HG03108 (cell line): ENCODE measurements around the gene APBB1IP.
A peak's percentile ranks its signal among the peaks of the same experiment; 100 is the strongest.
"Not testable (repeated sequence)": the region's sequence is repeated elsewhere in the genome, so short reads cannot be mapped to it uniquely, and the experiment has no call there.

Source experiments
- ATAC-seq: cut with Tn5 transposase; IDR thresholded peaks from one replicate; pipeline ENCODE4 v1.9.1; 2021; ENCODE audit warnings: moderate library complexity; ENCODE audit not compliant: unreplicated experiment

APBB1IP gene, protein sequence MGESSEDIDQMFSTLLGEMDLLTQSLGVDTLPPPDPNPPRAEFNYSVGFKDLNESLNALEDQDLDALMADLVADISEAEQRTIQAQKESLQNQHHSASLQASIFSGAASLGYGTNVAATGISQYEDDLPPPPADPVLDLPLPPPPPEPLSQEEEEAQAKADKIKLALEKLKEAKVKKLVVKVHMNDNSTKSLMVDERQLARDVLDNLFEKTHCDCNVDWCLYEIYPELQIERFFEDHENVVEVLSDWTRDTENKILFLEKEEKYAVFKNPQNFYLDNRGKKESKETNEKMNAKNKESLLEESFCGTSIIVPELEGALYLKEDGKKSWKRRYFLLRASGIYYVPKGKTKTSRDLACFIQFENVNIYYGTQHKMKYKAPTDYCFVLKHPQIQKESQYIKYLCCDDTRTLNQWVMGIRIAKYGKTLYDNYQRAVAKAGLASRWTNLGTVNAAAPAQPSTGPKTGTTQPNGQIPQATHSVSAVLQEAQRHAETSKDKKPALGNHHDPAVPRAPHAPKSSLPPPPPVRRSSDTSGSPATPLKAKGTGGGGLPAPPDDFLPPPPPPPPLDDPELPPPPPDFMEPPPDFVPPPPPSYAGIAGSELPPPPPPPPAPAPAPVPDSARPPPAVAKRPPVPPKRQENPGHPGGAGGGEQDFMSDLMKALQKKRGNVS

DNA sequence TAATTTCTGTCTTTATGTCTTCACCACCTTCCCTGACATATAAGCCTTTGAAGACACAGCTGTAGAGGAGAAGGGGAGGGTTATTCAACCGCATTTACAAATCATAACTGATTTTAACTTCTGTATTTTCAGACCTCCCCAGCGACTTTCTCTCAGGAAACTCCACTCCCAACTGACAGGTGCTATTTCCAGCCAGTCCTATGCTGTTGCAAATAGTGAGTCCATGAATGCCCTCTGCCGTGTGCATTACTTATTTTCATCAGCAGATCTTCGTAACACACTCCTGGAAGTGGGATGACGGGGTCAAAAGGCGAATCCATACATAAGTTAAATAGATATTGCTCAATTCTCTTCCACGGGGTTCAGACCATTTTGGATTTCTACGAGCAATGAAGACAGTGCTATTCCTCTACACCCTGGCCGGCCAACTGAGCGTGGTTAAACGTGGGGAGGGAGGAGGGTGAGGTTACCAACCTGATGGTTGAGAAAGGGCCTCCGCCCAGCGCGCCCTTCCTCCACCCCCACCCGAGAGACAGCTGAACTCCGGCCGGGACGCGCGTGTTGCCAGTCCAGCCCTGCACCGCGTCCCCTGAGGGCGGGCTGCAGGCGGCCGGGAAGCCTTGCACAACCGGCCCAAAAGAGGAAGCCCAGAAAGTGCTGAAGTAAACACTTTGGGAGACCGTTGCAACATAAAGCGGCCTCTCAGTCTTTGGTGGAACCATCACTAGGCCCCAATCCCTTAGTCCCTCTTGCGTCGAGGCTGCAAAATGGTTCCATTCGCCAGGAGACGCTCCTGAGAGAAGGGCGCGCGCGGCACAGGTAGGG is at the start of gene APBB1IP:
TSS of gene APBB1IP (plus strand) at position 705 of the 825 bp plus-strand sequence. CDS start 53,986 bp downstream, outside the sequence.
- peak; percentile 46 for ATAC-seq

GRCh38 chr10:26389533-26389932 is 48.6 kb upstream of the APBB1IP start:
- ATAC-seq, result no peak

- ATAC-seq, result peak; percentile 62
These were observed 46.1 kb upstream of the APBB1IP start for GRCh38 chr10:26391701-26392695.

GRCh38 chr10:26398353-26398752 is 39.8 kb upstream of the APBB1IP start:
- ATAC-seq, result not testable (repeated sequence)

DNA sequence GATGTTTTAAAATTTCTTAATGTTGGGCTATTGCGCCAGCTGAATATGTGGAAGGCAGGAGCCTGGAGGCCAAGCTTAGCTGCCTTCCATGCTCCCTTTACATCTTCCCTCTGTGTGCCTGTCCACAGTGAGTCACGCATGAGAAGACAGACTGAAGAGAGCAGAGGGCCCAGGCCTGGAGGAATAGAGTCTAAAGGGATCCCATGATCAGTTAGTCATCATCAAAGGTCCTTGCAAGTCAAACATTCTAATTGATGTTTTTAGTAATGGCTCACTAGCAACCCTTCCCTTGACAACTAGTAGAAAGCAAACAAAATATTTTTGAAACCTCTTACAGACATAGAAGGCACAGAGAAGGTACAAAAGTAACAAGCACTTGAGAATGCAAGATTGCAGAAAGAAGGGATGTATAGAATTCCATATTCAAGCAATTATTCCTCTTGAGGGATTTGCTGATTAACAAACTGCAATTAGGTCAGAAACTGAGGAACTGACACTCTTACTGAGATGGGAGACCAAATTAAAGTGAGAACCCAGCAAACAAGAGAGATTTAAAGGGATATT is 30.7 kb upstream of the APBB1IP start:
- no peak for ATAC-seq

- no peak for ATAC-seq
These were observed 29.2 kb upstream of the APBB1IP start for GRCh38 chr10:26408858-26409494.

DNA sequence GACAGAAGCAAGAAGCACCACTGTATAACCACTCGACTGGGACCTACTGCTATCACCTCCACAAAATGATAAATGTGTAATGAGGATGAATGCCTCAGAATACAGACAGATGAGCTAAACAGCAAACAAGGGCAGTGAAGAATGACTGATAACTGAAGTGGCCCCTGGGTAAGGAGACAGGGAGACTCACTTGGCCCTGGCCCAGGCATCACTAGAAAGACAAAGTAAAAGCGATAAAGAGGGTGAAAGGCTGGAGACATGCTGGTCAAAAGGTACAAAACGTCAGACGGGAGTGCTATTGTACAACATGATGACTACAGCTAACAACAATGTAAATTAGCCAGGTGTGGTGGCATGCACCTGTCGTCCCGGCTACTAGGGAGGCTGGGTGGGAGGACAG is 27.8 kb upstream of the APBB1IP start:
- ATAC-seq, result no peak

DNA sequence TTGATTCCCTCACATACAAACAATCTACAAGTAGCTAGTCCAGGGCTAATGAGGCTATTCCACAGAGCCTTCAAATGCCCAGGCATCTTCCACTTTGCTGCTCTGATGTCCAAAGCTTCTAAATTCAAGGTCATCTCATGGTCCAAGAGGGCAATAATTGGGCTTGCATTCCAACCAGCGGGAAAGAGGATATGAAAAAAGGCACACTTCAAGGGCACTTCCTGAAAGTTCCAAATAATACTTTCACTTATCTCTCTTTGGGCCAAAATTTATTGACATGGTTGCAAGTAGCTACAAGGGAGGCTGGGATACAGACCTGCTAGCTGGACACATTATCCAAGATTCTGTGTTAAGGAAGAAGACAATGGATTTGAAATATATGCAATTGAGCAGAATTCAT is 25.2 kb upstream of the APBB1IP start:
- ATAC-seq, result no peak

GRCh38 chr10:26413375-26413774 is 24.8 kb upstream of the APBB1IP start:
- ATAC-seq, result no peak

- no peak for ATAC-seq
These were observed 21.0 kb upstream of the APBB1IP start for GRCh38 chr10:26417136-26417535.

GRCh38 chr10:26422977-26423376 is 15.2 kb upstream of the APBB1IP start:
- ATAC-seq, result no peak

DNA sequence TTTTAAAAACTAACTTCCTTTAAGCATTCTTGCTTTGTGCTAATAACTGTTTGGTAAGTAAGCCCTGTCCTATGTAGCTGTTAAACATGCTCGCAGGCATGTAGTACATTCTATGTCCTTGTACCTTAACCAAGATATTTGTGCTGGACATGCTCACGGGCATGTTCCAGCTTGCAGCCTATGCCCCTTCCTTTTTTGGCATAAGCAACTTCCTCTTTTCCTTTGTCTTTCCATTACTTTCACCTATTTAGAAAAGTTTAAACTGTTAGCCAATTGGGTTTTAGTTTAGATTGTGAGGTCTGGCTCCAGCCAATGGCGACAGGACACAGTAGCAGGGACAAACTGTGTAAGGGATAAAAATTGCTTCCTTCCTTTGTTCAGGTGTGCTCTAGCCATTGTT is 14.4 kb upstream of the APBB1IP start:
- no peak for ATAC-seq

DNA sequence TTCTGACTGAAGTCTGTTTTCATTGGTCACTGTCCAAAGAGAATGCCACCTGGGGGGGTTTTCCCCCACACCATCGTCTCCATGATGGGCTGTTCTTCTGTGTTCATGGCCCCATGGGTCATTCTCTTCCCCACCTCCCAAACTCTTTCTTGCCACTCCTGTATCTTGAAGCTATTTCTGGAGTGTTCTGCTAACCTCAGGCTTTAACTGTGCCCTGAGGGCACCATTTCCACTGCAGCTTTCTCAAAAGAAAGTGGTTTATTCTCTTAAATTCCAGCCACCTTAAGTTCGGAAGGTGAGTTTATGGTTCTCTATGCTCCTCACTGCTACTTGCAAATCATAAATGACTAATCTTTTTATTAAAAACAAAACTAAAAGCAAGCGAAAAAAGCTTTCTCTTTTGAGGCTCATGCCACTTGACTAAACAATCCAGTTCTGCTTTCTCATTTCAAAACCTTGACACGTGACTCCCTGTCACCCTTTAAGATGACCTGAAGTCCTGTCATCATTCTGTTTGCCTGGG is 7.4 kb upstream of the APBB1IP start:
- ATAC-seq, result peak; percentile 84

- no peak for ATAC-seq
These were observed 5.2 kb upstream of the APBB1IP start for GRCh38 chr10:26432938-26433337.

DNA sequence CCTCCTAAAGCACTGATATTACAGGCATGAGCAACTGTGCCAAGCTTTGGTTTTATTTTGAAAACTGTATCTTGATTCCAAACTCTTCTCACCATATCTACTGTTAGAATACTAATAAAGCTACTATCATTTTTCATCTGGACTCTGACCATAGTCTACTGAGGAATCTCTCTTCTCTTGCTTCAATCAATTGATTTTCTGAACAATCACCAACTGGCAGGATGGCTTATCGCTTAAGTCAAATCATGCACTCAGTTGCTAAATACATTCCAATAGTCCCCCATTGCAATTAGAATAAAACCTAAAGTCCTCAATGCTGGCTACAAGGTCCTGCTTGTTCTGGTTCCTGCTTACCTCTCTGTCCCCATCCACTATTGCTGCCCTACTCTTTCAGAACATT is 2.3 kb upstream of the APBB1IP start:
- ATAC-seq, result no peak

DNA sequence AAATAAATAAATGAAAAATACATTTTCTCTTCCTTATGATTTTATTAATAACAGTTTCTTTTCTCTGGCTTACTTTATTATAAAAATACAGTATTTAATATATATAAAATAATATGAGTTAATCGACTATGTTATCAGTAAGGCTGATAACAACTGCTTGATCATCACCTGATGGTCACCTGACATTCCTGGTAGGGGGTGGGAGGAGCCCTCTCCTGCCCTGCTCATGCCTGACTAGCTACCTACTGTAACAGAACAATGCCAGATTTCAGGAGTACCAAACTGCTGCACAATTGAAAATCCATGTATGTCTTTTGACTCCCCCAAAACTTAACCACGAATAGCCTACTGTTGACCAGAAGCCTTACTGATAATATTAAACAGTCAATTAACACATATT is 1.3 kb upstream of the APBB1IP start:
- ATAC-seq, result no peak

GRCh38 chr10:26438534-26439341 is 597 bp downstream of the APBB1IP start:
- peak; percentile 27 for ATAC-seq

GRCh38 chr10:26439406-26440087 is 1.4 kb downstream of the APBB1IP start:
- no peak for ATAC-seq
